B cell (primary cell): ENCODE results near the gene STYXL1.

Source experiments
- CTCF ChIP-seq: fragments of 200-600 bp; IDR thresholded peaks from one replicate; pipeline ENCODE4 v1.8.0; 2022; ENCODE audit warnings: antibody characterized with exemption, mild to moderate bottlenecking
- EZH2 ChIP-seq: IDR thresholded peaks from 2 replicates; pipeline ENCODE4 v1.6.1; 2012; ENCODE audit warnings: borderline replicate concordance, low read depth, mild to moderate bottlenecking, moderate library complexity, low read length; ENCODE audit not compliant: insufficient read depth, poor library complexity, severe bottlenecking

GRCh38 chr7:76066716-76067503, 19.1 kb upstream of the STYXL1 start:
- TF ChIP-seq CTCF = no peak
- no peak for TF ChIP-seq EZH2
